Prostate gland (tissue), 2 donors: Measurements from ENCODE around the gene CENPA.

Source experiments
- CTCF ChIP-seq, 4 experiments: fragments of 200-600 bp in 2 of 4; fragments of 450-650 bp in 2 of 4; sonication (generic) in 2 of 4; IDR thresholded peaks; 1 replicate in 3 of 4; 2 replicates in 1 of 4; pipeline ENCODE4 v1.5.1; 2016 to 2019; ENCODE audit warnings: antibody characterized with exemption in 4 of 4, mild to moderate bottlenecking in 2 of 4, moderate library complexity in 2 of 4
- POLR2A ChIP-seq: fragments of 450-650 bp; IDR thresholded peaks from one replicate; pipeline ENCODE4 v1.6.1; 2016; ENCODE audit warnings: antibody characterized with exemption, mild to moderate bottlenecking
- POLR2AphosphoS5 ChIP-seq: sonication (generic); formaldehyde crosslinking; IDR thresholded peaks from one replicate; pipeline ENCODE4 v1.6.1; 2017; ENCODE audit warnings: antibody characterized with exemption

- TF ChIP-seq CTCF (IDR thresholded peaks at IDR 0.05) (peak in 1 of 4 experiments; percentile 24), POLR2A (peak; percentile 90), POLR2AphosphoS5 (peak; percentile 75)
Observed at GRCh38 chr2:26764078-26764887, 21.6 kb upstream of the CENPA start, which contains the start of gene SLC35F6.
